GM21381 (cell line): ENCODE data around the gene PTPN6.

Experiments
- ATAC-seq: cut with Tn5 transposase; IDR thresholded peaks from one replicate; pipeline ENCODE4 v1.9.1; 2021; ENCODE audit warnings: mild to moderate bottlenecking, moderate library complexity; ENCODE audit not compliant: unreplicated experiment

Gene PTPN6

GRCh38 chr12:6954316-6955107 lies 3.4 kb downstream of the PTPN6 start:
- no peak for ATAC-seq

GRCh38 chr12:6955108-6956020 lies 4.2 kb downstream of the PTPN6 start:
- no peak for ATAC-seq

- ATAC-seq, result no peak
Observed at GRCh38 chr12:6956021-6956727, 5.0 kb downstream of the PTPN6 start.

- ATAC-seq, result no peak
Observed at GRCh38 chr12:6957151-6957701, 6.1 kb downstream of the PTPN6 start.

- ATAC-seq, result no peak
Observed at GRCh38 chr12:6957741-6958608, 6.8 kb downstream of the PTPN6 start.

GRCh38 chr12:6958609-6959057 lies 7.5 kb downstream of the PTPN6 start:
- no peak for ATAC-seq

GRCh38 chr12:6959058-6959804 lies 8.1 kb downstream of the PTPN6 start:
- ATAC-seq, result peak; percentile 48

GRCh38 chr12:6959805-6960592 lies 8.8 kb downstream of the PTPN6 start:
- no peak for ATAC-seq

- ATAC-seq, result no peak
Observed at GRCh38 chr12:6960593-6961277, 9.6 kb downstream of the PTPN6 start.

GRCh38 chr12:6961278-6961694 lies 10.1 kb downstream of the PTPN6 start:
- no peak for ATAC-seq

- ATAC-seq, result no peak
Observed at GRCh38 chr12:6961695-6962284, 10.6 kb downstream of the PTPN6 start.

GRCh38 chr12:6962285-6963015 lies 11.3 kb downstream of the PTPN6 start:
- ATAC-seq, result no peak

GRCh38 chr12:6963016-6963731 lies 12.0 kb downstream of the PTPN6 start:
- ATAC-seq, result no peak

GRCh38 chr12:6963791-6964413 lies 12.7 kb downstream of the PTPN6 start:
- ATAC-seq, result no peak

GRCh38 chr12:6964605-6965025 lies 13.5 kb downstream of the PTPN6 start:
- no peak for ATAC-seq
